Measurements from ENCODE around the gene PTCHD4.

Gene PTCHD4

DNA sequence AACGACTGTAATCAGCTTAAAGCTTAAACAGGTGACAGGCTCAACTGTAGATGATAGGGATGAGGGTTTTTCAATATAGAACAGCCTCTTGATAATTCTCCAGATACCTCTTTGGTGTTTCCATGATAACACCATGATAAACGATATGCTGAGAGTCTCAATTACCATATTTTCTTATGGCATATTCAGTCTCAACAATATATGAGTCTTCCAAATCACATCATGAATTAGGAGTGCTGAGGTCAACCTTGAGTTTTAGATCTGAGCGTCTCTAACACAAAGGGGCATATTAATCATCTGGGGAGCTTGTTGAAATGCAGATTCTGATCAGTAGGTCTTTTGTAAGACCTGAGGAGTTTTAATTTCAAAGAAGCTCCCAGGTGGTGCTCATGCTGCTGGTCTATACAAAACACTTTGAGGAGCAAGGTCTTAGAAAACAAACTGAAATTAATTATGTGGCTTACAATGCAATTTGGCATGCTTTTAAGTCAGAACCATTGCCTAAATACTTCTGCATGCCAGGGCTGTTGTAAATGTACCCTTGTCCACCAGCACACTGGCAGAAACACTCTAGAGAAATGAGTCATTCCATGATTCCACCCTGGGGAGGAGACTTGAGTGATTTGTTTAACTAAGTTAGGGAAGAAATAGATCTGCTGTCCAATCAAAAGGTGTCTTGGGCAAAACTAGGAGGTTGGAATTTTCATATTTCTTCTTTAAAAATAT, 49.6 kb downstream of the PTCHD4 start:
- intact Hi-C loops (cut with DNase I), result no loop called here
- no peak for DNase-seq

Measured in posterior cingulate gyrus (tissue), 11 donors.